Calu3 (cell line): ENCODE data around the gene TNRC6C. TPM values are rescaled to one million over a fixed set of nuclear protein-coding genes. Genes with fewer than 3 reads are reported as not detected.

ENCODE experiments used
- BruUV-seq: library from RNA; stranded (reverse); fragments of 400-500 nt; replicated peaks from 2 replicates; lab custom pipeline; 2021; lab: Mats Ljungman, UMichigan
- CTCF ChIA-PET: fragments of 300-600 bp; sonication (Branson Sonifier 250); formaldehyde crosslinking; loops from one replicate; lab custom pipeline; 2022; ENCODE audit warnings: antibody characterized with exemption; lab: Charles Lee
- DNase-seq: peaks from one replicate; pipeline ENCODE4 v3.0.0; 2022
- H3K27ac Mint-ChIP-seq: one replicate; pipeline ENCODE4 v1.8.0; 2022; ENCODE audit warnings: mixed read lengths; ENCODE audit not compliant: unreplicated experiment
- H3K27me3 Mint-ChIP-seq: one replicate; pipeline ENCODE4 v1.8.0; 2022; ENCODE audit warnings: mixed read lengths; ENCODE audit not compliant: unreplicated experiment
- H3K36me3 Mint-ChIP-seq: one replicate; pipeline ENCODE4 v1.8.0; 2022; ENCODE audit warnings: mild to moderate bottlenecking, moderate library complexity, mixed read lengths; ENCODE audit not compliant: insufficient read depth, unreplicated experiment
- H3K4me1 Mint-ChIP-seq: one replicate; pipeline ENCODE4 v1.8.0; 2022; ENCODE audit warnings: mild to moderate bottlenecking, low read depth, mixed read lengths; ENCODE audit not compliant: unreplicated experiment
- H3K4me3 Mint-ChIP-seq: one replicate; pipeline ENCODE4 v1.8.0; 2022; ENCODE audit warnings: mild to moderate bottlenecking, low read depth, moderate library complexity, mixed read lengths; ENCODE audit not compliant: unreplicated experiment
- H3K9me3 Mint-ChIP-seq: one replicate; pipeline ENCODE4 v1.8.0; 2022; ENCODE audit warnings: low read depth, mixed read lengths; ENCODE audit not compliant: unreplicated experiment
- intact Hi-C: fragments of 100-400 bp; cut with micrococcal nuclease; formaldehyde crosslinking; loops from one replicate; pipeline ENCODE4 v1.10.0; 2022; ENCODE audit not compliant: unreplicated experiment
- total RNA-seq: library from RNA; stranded (reverse); gene quantifications from 2 replicates; pipeline ENCODE4 v1.2.3, GENCODE V29; 2022
- TF ChIP-seq, protein P1 (sequence below): fragments of 200-600 bp; IDR thresholded peaks from one replicate; pipeline ENCODE4 v1.8.0; 2022; ENCODE audit warnings: antibody characterized with exemption; ENCODE audit not compliant: unreplicated experiment

Gene TNRC6C
- total RNA-seq, 1 experiment from 2014 or later: 18.2 TPM

GRCh38 chr17:78103311-78103710, 144.8 kb downstream of the TNRC6C start:
- DNase-seq: no peak
- TF ChIP-seq, protein P1, sequence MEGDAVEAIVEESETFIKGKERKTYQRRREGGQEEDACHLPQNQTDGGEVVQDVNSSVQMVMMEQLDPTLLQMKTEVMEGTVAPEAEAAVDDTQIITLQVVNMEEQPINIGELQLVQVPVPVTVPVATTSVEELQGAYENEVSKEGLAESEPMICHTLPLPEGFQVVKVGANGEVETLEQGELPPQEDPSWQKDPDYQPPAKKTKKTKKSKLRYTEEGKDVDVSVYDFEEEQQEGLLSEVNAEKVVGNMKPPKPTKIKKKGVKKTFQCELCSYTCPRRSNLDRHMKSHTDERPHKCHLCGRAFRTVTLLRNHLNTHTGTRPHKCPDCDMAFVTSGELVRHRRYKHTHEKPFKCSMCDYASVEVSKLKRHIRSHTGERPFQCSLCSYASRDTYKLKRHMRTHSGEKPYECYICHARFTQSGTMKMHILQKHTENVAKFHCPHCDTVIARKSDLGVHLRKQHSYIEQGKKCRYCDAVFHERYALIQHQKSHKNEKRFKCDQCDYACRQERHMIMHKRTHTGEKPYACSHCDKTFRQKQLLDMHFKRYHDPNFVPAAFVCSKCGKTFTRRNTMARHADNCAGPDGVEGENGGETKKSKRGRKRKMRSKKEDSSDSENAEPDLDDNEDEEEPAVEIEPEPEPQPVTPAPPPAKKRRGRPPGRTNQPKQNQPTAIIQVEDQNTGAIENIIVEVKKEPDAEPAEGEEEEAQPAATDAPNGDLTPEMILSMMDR: no peak
- no TSS peak for BruUV-seq
- Mint-ChIP-seq H3K4me3 (no peak overlapping the region), H3K4me1 (no peaks in the 10 kb centered on the region), H3K27ac (no peak overlapping the region), H3K36me3 (peaks cover 13% of the 10 kb centered on the region), H3K27me3 (no peaks in the 10 kb centered on the region), H3K9me3 (no peaks in the 10 kb centered on the region)
- CTCF ChIA-PET: no interaction called here
- intact Hi-C loops: no loop called here

- BruUV-seq: no TSS peak
- H3K4me1 Mint-ChIP-seq: no peaks in the 10 kb centered on the region
- TF ChIP-seq, protein P1: no peak
- CTCF ChIA-PET: interaction anchor here (0.6 kb wide), 1 partner anchor 10 kb away, joined by 3 read pairs; no protein-coding TSS in a partner anchor
- no peak for DNase-seq
- H3K9me3 Mint-ChIP-seq: no peaks in the 10 kb centered on the region
- no peak overlapping the region for H3K27ac Mint-ChIP-seq
- H3K4me3 Mint-ChIP-seq: no peak overlapping the region
- H3K27me3 Mint-ChIP-seq: no peaks in the 10 kb centered on the region
- H3K36me3 Mint-ChIP-seq: peaks cover 20% of the 10 kb centered on the region
- intact Hi-C loops: no loop called here
These were observed 146.0 kb downstream of the TNRC6C start for GRCh38 chr17:78104540-78104941.

- Mint-ChIP-seq H3K36me3 (peaks cover 21% of the 10 kb centered on the region), H3K4me1 (no peaks in the 10 kb centered on the region), H3K27me3 (no peaks in the 10 kb centered on the region), H3K27ac (no peak overlapping the region), H3K4me3 (no peak overlapping the region), H3K9me3 (no peaks in the 10 kb centered on the region)
- TF ChIP-seq, protein P1: no peak
- CTCF ChIA-PET: interaction anchor here (0.6 kb wide), 1 partner anchor 11 kb away, joined by 3 read pairs; no protein-coding TSS in a partner anchor
- BruUV-seq: no TSS peak
- DNase-seq: no peak
- intact Hi-C loops: no loop called here
These were observed 146.6 kb downstream of the TNRC6C start for GRCh38 chr17:78105101-78105500.

- Mint-ChIP-seq H3K4me1 (no peaks in the 10 kb centered on the region), H3K4me3 (no peak overlapping the region), H3K36me3 (peaks cover 25% of the 10 kb centered on the region), H3K9me3 (no peaks in the 10 kb centered on the region), H3K27me3 (no peaks in the 10 kb centered on the region), H3K27ac (no peak overlapping the region)
- TF ChIP-seq, protein P1: no peak
- BruUV-seq: no TSS peak
- no peak for DNase-seq
- CTCF ChIA-PET: no interaction called here
- intact Hi-C loops: no loop called here
These were observed 147.0 kb downstream of the TNRC6C start for GRCh38 chr17:78105551-78105950.
